Stimulated activated CD4-positive, alpha-beta T cell treated with anti-CD3 and anti-CD28 coated beads, Interleukin-1b, Interleukin-23, amount 100 ng/mL, for 4 hours (primary cell): ENCODE measurements around the gene KRTAP4-7.
"Not testable (repeated sequence)": the region's sequence is repeated elsewhere in the genome, so short reads cannot be mapped to it uniquely, and the experiment has no call there.

ENCODE experiments used
- DNase-seq, 2 donors: peaks; one replicate each; pipeline ENCODE4 v3.0.0-alpha.2; 2020; ENCODE audit warnings: low read depth in 2 of 2

The KRTAP4-7 gene

GRCh38 chr17:41108728-41109386 lies 24.9 kb downstream of the KRTAP4-7 start:
- DNase-seq = not testable (repeated sequence)

- no peak for DNase-seq
These were observed 27.4 kb downstream of the KRTAP4-7 start for GRCh38 chr17:41111151-41111885.

DNA sequence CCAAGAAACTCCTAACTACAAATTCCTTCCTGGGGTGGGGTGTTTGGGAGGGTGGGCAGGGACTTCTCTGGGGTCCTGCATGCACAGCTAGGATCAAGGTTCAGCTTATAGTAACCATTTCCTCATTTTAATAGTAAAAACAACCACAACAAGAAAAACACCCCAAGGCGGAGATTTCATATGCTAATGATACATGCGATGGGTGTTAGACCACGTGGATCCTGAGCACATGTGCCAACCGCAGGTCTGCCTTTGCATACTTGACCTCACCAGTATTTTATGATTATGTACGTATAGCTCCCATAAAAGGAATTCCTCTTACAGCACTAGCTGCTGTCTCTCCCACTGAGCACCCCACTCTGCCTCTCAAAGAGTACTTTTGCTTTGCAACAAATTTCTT lies 32.3 kb downstream of the KRTAP4-7 start:
- DNase-seq = no peak

- DNase-seq = not testable (repeated sequence)
These were observed 34.0 kb downstream of the KRTAP4-7 start, which contains the start of gene KRTAP4-11 for GRCh38 chr17:41117846-41118386. KRTAP4-11 (minus strand) TSS chr17:41118373; CDS start chr17:41118315, 58 bp downstream.

DNA sequence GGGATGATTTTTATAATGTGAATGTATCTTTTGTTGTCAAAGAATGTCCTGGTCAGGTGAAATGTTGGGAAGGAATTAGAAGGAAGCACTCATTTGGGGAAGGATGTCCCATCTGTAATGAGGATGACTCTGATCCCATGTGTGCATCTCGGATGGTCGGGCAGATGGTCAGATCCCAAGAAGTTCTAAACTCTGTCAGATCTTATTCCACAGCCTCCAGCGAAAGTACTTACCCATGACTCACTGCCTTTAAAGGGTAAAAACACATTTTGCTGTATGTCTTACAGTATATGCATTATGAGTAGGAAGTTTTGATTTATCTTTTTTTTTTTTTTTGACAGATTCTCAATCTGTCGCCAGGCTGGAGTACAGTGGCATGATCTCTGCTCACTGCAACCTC lies 34.8 kb downstream of the KRTAP4-7 start:
- DNase-seq = no peak

DNA sequence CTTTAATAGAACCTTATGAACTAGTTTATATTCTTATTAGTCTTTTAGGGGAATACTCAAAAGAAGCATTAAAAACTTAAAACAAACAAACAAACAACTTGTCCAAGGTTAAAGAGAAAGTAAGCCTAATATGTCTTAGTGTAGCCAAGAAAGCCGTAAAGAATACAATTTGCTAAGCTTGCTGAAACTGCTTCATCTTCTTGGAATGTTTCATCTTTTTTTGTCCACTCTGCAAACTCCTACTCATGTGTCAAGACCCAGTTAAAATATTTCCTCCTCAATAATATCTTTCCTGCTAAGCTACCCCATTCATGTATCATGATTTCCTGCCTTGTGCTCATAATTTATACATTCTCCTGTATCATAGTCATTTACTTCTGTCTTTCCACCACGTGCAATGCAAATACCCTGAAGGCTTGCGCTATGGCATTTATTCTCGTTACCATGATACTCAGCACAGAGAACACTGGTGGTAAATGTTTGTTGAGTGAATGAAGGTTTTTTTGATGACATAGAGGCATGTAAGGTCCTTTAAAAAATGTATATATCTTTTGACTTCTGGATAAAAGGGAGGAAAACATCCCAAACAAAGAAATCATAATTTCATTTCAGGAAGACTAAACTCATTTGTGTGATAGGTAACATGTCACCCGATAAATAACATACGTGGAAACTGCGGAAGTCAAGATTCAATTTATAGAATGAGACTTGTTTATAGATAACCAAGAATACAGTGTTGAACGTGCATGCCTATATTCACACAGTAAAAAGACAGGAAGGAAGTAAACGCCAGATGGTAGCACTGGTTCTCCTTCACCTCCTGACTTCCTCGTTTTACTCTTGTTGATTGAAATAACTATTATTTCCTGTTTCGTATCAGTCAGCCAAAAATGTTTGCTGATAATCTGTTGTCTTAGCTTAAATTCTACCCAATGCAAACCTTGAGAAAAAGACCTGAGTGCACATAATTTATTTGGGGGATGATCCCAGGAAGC lies 36.0 kb downstream of the KRTAP4-7 start:
- DNase-seq = not testable (repeated sequence)

DNA sequence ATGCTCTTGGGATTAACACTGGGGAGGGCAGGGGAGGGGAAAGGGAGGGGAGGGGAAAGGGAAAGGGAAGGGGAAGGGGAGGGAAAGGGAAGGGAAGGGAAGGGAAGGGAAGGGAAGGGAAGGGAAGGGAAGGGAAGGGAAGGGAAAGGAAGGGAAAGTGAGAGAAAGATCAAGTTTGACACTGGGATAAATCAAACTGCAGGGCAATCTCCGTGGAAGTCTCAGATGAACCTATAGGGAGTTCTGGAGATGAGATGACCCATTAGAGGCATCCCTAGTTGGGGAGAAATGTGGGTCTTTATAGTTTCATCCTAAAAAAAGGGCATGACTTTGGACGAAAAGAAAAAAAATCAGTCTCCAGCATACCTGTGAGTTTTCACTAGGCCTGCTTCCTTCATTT lies 37.8 kb downstream of the KRTAP4-7 start:
- DNase-seq = no peak

DNA sequence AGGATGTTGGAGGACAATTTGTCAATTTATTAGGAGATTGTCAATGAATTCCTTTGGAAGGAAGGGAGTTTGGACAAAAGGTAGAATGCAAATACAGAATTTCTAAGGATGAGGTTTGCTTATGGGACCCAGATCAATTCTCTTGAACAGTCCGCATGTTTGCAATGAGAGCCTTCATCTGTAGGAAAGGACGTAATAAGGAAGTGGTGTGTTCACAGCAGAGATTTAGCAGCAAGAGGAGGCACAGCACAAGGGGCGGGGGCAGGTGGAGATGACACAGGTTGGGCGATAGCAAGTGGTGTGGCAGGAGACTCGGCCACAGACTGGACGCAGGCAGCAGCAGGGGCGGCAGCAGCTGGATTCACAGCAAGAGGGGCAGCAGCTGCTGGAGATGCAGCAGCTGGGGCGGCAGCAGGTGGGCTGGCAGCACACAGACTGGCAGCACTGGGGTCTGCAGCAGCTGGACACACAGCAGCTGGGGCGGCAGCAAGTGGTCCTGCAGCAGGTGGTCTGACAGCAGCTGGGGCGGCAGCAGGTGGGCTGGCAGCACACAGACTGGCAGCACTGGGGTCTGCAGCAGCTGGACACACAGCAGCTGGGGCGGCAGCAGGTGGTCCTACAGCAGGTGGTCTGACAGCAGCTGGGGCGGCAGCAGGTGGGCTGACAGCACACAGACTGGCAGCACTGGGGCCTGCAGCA lies 39.5 kb downstream of the KRTAP4-7 start:
- DNase-seq = not testable (repeated sequence)

- DNase-seq = not testable (repeated sequence)
These were observed 40.0 kb downstream of the KRTAP4-7 start, which contains the start of gene KRTAP4-12 for GRCh38 chr17:41123991-41124371. KRTAP4-12 (minus strand) TSS chr17:41124182; CDS start chr17:41124122, 60 bp downstream.

DNA sequence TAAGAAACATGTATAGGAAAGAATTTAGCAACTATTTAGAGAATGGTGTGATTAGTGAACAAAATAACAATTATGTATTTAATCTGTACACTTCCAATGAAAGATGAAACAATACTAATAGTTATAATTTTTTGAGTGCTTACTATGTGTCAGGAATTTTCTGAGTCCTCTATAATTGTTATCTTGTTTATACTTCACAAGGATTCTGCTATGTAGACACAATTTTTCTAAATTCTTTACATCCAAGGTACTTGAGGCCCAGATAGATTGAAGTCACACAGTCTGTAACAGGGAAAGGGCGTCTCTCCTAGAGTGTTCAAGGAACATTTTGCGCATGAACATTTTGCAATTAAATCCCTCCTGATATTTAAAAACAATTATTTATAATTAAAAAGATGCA lies 41.1 kb downstream of the KRTAP4-7 start:
- DNase-seq = no peak

- no peak for DNase-seq
These were observed 42.5 kb downstream of the KRTAP4-7 start for GRCh38 chr17:41126412-41126811.

DNA sequence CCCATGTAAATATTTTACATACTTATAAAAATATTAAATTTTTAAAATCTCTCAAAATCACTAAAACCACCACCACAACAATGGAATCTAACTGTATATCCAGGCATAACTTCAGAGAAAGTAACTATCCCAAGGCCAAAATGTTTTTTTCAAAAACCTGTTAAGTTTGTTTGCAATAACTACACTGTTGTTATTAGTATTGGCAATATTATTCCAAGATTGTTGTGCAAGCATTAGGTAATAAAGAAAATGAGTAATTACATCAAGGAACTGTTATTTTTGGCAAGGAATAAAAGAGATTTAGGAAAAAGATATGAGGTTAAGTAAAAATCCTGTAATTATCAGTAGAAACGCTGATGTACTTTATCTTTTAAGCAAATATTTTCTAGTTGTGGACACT lies 43.4 kb downstream of the KRTAP4-7 start:
- no peak for DNase-seq

- DNase-seq = no peak
These were observed 48.0 kb downstream of the KRTAP4-7 start for GRCh38 chr17:41131979-41132378.

GRCh38 chr17:41133880-41134735 lies 50.2 kb downstream of the KRTAP4-7 start:
- DNase-seq = no peak
